ENCODE results near the gene EVC.

GRCh38 chr4:5773271-5773555, 62.2 kb downstream of the EVC start:
- TF ChIP-seq CTCF (IDR thresholded peaks at IDR 0.05) (no peak), POLR2A (IDR thresholded peaks at IDR 0.05) (no peak)
